Vagina (tissue), 2 donors: ENCODE data around the gene PTPRD. TPM values are rescaled to one million over a fixed set of nuclear protein-coding genes. Genes with fewer than 3 reads are reported as not detected.

ENCODE experiments used
- DNase-seq, 2 donors: peaks; one replicate each; pipeline ENCODE4 v3.0.0-alpha.2; 2017; ENCODE audit errors: extremely low spot score in 2 of 2
- H3K27ac ChIP-seq: fragments of 200-600 bp; sonication (generic); one replicate; pipeline ENCODE4 v1.5.1; 2019
- H3K27me3 ChIP-seq: fragments of 200-600 bp; sonication (generic); one replicate; pipeline ENCODE4 v1.5.1; 2019
- H3K36me3 ChIP-seq, 2 donors: fragments of 200-600 bp; sonication (generic); one replicate each; pipeline ENCODE4 v1.5.1; 2017 to 2019
- H3K4me1 ChIP-seq: fragments of 200-600 bp; sonication (generic); one replicate; pipeline ENCODE4 v1.5.1; 2019
- H3K4me3 ChIP-seq, 2 donors: fragments of 200-600 bp; sonication (generic); 1 replicate in 1 of 2; 2 replicates in 1 of 2; pipeline ENCODE4 v1.5.1; 2016 to 2019
- H3K9me3 ChIP-seq: fragments of 200-600 bp; sonication (generic); one replicate; pipeline ENCODE4 v1.5.1; 2019
- CTCF ChIP-seq, 3 experiments: fragments of 450-650 bp in 2 of 3; fragments of 200-600 bp in 1 of 3; sonication (generic) in 1 of 3; IDR thresholded peaks; one replicate each; pipeline ENCODE4 v1.5.1; 2017 to 2019; ENCODE audit warnings: antibody characterized with exemption in 3 of 3, mild to moderate bottlenecking in 2 of 3, moderate library complexity in 2 of 3
- POLR2A ChIP-seq, 2 donors: fragments of 450-650 bp; IDR thresholded peaks; one replicate each; pipeline ENCODE4 v1.6.1; 2017; ENCODE audit warnings: antibody characterized with exemption in 2 of 2, mild to moderate bottlenecking in 2 of 2, moderate library complexity in 2 of 2
- POLR2AphosphoS5 ChIP-seq, 2 donors: sonication (generic); formaldehyde crosslinking; IDR thresholded peaks; one replicate each; pipeline ENCODE4 v1.9.0; 2017; ENCODE audit warnings: antibody characterized with exemption in 2 of 2, mild to moderate bottlenecking in 2 of 2, low read depth in 1 of 2; ENCODE audit not compliant: insufficient read depth in 1 of 2
- intact Hi-C: fragments of 100-400 bp; cut with DNase I; formaldehyde crosslinking; loops from one replicate; pipeline ENCODE4 v1.15.1; 2023
- total RNA-seq: library from RNA; depleted of rRNA; stranded (reverse); fragments of >200 nt; gene quantifications from one replicate; pipeline ENCODE4 v1.2.3, GENCODE V29; 2016

Gene PTPRD
- total RNA-seq, 1 donor from 2014 or later, result 10.3 TPM

DNA sequence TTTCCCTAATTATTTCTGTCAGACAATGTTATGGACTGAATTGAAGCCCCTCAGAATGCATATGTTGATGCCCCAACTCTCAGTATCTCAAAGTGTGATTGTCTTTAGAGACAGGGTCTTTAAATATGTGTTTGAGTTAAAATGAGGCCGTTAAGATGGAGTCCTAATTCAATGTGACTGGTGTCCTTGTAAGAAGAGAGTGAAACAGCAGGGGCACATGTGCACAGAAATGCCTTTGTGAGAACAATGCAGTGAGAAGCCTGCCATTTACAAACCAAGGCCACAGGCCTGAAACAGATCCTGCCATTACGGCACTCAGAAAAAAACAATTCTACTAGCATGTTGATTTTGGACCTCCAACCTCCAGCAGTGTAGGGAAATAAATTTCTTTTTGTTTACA, 2330.3 kb downstream of the PTPRD start:
- Histone ChIP-seq H3K27me3 (no peaks in the 10 kb centered on the region), H3K9me3 (no peaks in the 10 kb centered on the region), H3K4me1 (no peaks in the 10 kb centered on the region), H3K36me3 (no peaks in the 10 kb centered on the region), H3K4me3 (no peak overlapping the region), H3K27ac (no peak overlapping the region)
- TF ChIP-seq CTCF (IDR thresholded peaks at IDR 0.05) (no peak), POLR2A (IDR thresholded peaks at IDR 0.05) (no peak), POLR2AphosphoS5 (IDR thresholded peaks at IDR 0.05; ENCODE audit: insufficient read depth in 1 of 2, low read depth in 1 of 2) (no peak)
- no peak for DNase-seq
- intact Hi-C loops, result no loop called here

DNA sequence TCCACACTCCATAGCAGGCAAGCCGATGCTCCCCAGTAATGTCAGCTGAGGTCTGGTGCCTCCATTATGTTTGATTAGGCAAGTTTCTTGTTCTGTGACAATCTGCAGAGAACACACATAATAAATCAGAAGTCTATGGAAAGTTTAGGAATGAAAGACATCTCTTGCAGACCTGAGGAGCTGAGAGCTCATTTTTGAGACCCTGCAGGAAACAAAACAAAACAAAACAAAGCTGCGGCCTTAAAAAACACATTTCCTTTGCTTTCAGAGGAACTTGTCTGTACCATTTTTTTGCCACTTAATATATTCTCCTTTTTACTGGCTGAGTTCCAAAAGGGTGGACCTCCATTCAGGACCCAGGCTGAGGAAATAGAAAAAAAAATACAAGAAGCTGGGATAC, 2332.0 kb downstream of the PTPRD start:
- no peaks in the 10 kb centered on the region for H3K4me1 ChIP-seq
- intact Hi-C loops, result no loop called here
- H3K27me3 ChIP-seq, result no peaks in the 10 kb centered on the region
- H3K27ac ChIP-seq, result no peak overlapping the region
- H3K36me3 ChIP-seq, result no peaks in the 10 kb centered on the region
- H3K9me3 ChIP-seq, result no peaks in the 10 kb centered on the region
- TF ChIP-seq POLR2A (IDR thresholded peaks at IDR 0.05), result no peak
- no peak for TF ChIP-seq CTCF (IDR thresholded peaks at IDR 0.05)
- no peak for TF ChIP-seq POLR2AphosphoS5 (IDR thresholded peaks at IDR 0.05; ENCODE audit: insufficient read depth in 1 of 2, low read depth in 1 of 2)
- no peak for DNase-seq
- H3K4me3 ChIP-seq, result no peak overlapping the region

DNA sequence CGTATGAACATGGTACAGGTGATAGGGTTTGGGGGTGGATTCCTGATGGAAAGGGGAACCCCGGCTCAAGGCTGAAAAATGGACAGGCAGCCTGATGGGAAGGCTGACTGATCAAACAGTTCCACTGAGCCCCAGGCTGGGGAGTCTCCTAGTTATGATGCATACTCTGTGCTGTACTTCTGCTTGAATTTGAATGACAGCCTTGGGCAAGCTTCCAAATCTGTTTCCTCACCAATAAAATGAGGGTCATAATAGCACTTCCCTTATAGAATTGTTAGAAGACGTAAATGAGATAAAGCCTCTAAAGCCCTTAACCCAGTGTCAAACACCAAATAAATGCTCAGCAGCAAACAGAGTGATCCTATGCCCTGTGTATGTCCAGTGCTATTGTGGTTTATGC, 2334.8 kb downstream of the PTPRD start:
- Histone ChIP-seq H3K4me1 (no peaks in the 10 kb centered on the region), H3K36me3 (no peaks in the 10 kb centered on the region), H3K27me3 (no peaks in the 10 kb centered on the region), H3K27ac (no peak overlapping the region), H3K9me3 (no peaks in the 10 kb centered on the region), H3K4me3 (no peak overlapping the region)
- intact Hi-C loops, result no loop called here
- no peak for DNase-seq
- no peak for TF ChIP-seq POLR2A (IDR thresholded peaks at IDR 0.05)
- no peak for TF ChIP-seq CTCF (IDR thresholded peaks at IDR 0.05)
- no peak for TF ChIP-seq POLR2AphosphoS5 (IDR thresholded peaks at IDR 0.05; ENCODE audit: insufficient read depth in 1 of 2, low read depth in 1 of 2)

- H3K36me3 ChIP-seq, result no peaks in the 10 kb centered on the region
- no peaks in the 10 kb centered on the region for H3K9me3 ChIP-seq
- no peak overlapping the region for H3K27ac ChIP-seq
- no peak for DNase-seq
- intact Hi-C loops, result no loop called here
- no peak overlapping the region for H3K4me3 ChIP-seq
- no peaks in the 10 kb centered on the region for H3K27me3 ChIP-seq
- TF ChIP-seq CTCF (IDR thresholded peaks at IDR 0.05) (no peak), POLR2AphosphoS5 (IDR thresholded peaks at IDR 0.05; ENCODE audit: insufficient read depth in 1 of 2, low read depth in 1 of 2) (no peak), POLR2A (IDR thresholded peaks at IDR 0.05) (no peak)
- no peaks in the 10 kb centered on the region for H3K4me1 ChIP-seq
Measured at GRCh38 chr9:8270235-8270634, 2342.6 kb downstream of the PTPRD start.

DNA sequence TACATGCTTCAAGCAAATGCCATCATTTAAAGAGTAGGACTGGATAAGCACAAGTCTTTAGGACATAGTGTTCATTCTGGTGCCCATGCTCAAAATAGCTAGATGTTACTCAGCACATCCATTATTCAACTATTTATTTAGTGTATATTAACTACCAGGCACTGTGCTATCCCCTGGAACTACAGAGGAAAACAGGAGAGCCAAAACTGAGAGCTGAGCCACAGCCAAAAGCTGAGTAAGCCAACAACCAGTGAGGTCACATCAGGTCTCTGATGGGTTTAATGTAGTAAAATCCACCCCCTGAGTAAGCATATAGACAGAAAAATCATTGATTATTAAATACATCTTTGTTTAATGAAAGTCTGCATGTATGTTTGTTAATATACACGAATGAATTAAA, 2343.9 kb downstream of the PTPRD start:
- intact Hi-C loops, result no loop called here
- no peak overlapping the region for H3K4me3 ChIP-seq
- no peaks in the 10 kb centered on the region for H3K36me3 ChIP-seq
- no peaks in the 10 kb centered on the region for H3K4me1 ChIP-seq
- H3K9me3 ChIP-seq, result no peaks in the 10 kb centered on the region
- TF ChIP-seq POLR2A (IDR thresholded peaks at IDR 0.05) (no peak), POLR2AphosphoS5 (IDR thresholded peaks at IDR 0.05; ENCODE audit: insufficient read depth in 1 of 2, low read depth in 1 of 2) (no peak), CTCF (IDR thresholded peaks at IDR 0.05) (no peak)
- no peak for DNase-seq
- H3K27ac ChIP-seq, result no peak overlapping the region
- H3K27me3 ChIP-seq, result no peaks in the 10 kb centered on the region
